ENCODE measurements around the gene CASP10. TPM values are rescaled to one million over a fixed set of nuclear protein-coding genes. Genes with fewer than 3 reads are reported as not detected.

CASP10 gene
- total and polyA plus RNA-seq, 2 of the 4 experiments (the other 2 are of a cell fraction) = 0.12 to 0.90 TPM

GRCh38 chr2:201205515-201205849, 22.5 kb downstream of the CASP10 start:
- H3K23ac ChIP-seq (ENCODE audit: low read depth, low read length) = peak overlapping the region; percentile 54; the same call in 1 of the 2 replicates
- intact Hi-C loops (cut with micrococcal nuclease) (no loop called here), dilution Hi-C loops (cut with HindIII; ENCODE audit: low sequenced_read_pairs, unreplicated experiment) (no loop called here), in situ Hi-C loops (cut with MboI; ENCODE audit: low sequenced_read_pairs) (no loop called here)
- H2AK9ac ChIP-seq (replicated peaks; ENCODE audit: low read depth, low read length, poor library complexity) = no peak overlapping the region
- no peak overlapping the region for H4K91ac ChIP-seq (ENCODE audit: insufficient read depth, low read depth, low read length)
- no peak overlapping the region for H2BK120ac ChIP-seq (ENCODE audit: low read depth, low read length)
- no CpG with 5 or more reads among the region's 3 CpGs for WGBS, 2 experiments (ENCODE audit: extremely low coverage in 2 of 2, insufficient read length in 1 of 2)
- POLR2A ChIA-PET (ENCODE audit: unreplicated experiment) = no interaction called here
- H3K9me1 ChIP-seq (ENCODE audit: insufficient read depth, low read length) = no peaks in the 10 kb centered on the region
- ATAC-seq (ENCODE audit: low read depth) (no peak), DNase-seq (no peak)
- H2BK5ac ChIP-seq (ENCODE audit: low read depth, low read length, poor library complexity, severe bottlenecking) = no peak overlapping the region
- no peak overlapping the region for H2BK20ac ChIP-seq (ENCODE audit: low read depth, low read length)
- peaks cover 3% of the 10 kb centered on the region for H3K27me3 ChIP-seq (ENCODE audit: control insufficient read depth, insufficient read depth, low read length)
- no peak overlapping the region for H2AFZ ChIP-seq (replicated peaks; ENCODE audit: low read length, poor library complexity)
- TF ChIP-seq BHLHE40 (IDR thresholded peaks at IDR 0.05; ENCODE audit: low read depth, low read length) = no peak
- no peak for TF ChIP-seq MAFK (IDR thresholded peaks at IDR 0.05; ENCODE audit: low read depth, low read length)
- TF ChIP-seq FOS (IDR thresholded peaks at IDR 0.05; ENCODE audit: low read depth, low read length) = no peak
- TF ChIP-seq MAZ (IDR thresholded peaks at IDR 0.05; ENCODE audit: borderline replicate concordance, low read depth, low read length) = no peak
- TF ChIP-seq, protein P1, sequence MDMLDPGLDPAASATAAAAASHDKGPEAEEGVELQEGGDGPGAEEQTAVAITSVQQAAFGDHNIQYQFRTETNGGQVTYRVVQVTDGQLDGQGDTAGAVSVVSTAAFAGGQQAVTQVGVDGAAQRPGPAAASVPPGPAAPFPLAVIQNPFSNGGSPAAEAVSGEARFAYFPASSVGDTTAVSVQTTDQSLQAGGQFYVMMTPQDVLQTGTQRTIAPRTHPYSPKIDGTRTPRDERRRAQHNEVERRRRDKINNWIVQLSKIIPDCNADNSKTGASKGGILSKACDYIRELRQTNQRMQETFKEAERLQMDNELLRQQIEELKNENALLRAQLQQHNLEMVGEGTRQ (IDR thresholded peaks at IDR 0.05; ENCODE audit: low read depth, low read length) = no peak
- TF ChIP-seq SMC3 (IDR thresholded peaks at IDR 0.05; ENCODE audit: low read depth, low read length) = no peak
- TF ChIP-seq POLR2A (IDR thresholded peaks at IDR 0.05; ENCODE audit: low read depth, low read length) = no peak
- TF ChIP-seq RCOR1 (IDR thresholded peaks at IDR 0.05; ENCODE audit: insufficient replicate concordance, low read length) = no peak
- TF ChIP-seq CEBPB (IDR thresholded peaks at IDR 0.05; ENCODE audit: low read depth, low read length) = no peak
- TF ChIP-seq, protein P2, sequence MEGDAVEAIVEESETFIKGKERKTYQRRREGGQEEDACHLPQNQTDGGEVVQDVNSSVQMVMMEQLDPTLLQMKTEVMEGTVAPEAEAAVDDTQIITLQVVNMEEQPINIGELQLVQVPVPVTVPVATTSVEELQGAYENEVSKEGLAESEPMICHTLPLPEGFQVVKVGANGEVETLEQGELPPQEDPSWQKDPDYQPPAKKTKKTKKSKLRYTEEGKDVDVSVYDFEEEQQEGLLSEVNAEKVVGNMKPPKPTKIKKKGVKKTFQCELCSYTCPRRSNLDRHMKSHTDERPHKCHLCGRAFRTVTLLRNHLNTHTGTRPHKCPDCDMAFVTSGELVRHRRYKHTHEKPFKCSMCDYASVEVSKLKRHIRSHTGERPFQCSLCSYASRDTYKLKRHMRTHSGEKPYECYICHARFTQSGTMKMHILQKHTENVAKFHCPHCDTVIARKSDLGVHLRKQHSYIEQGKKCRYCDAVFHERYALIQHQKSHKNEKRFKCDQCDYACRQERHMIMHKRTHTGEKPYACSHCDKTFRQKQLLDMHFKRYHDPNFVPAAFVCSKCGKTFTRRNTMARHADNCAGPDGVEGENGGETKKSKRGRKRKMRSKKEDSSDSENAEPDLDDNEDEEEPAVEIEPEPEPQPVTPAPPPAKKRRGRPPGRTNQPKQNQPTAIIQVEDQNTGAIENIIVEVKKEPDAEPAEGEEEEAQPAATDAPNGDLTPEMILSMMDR (conservative IDR thresholded peaks at IDR 0.05; ENCODE audit: low read depth, low read length) = no peak
- H2BK15ac ChIP-seq (ENCODE audit: low read depth, low read length) = no peak overlapping the region
- no peak overlapping the region for H3K18ac ChIP-seq (ENCODE audit: low read depth, low read length)
- H2AK5ac ChIP-seq (ENCODE audit: low read depth, low read length) = no peak overlapping the region
- H3K4me3 ChIP-seq (ENCODE audit: insufficient read depth, low read depth, low read length) = no peak overlapping the region
- H3K9ac ChIP-seq (ENCODE audit: low read depth, low read length) = no peak overlapping the region
- BruUV-seq (replicated peaks) = no TSS peak
- H3K14ac ChIP-seq (replicated peaks; ENCODE audit: low read depth, low read length) = no peak overlapping the region
- H3K9me3 ChIP-seq (ENCODE audit: control insufficient read depth, insufficient read depth, low read length) = no peaks in the 10 kb centered on the region
- no peaks in the 10 kb centered on the region for H3K36me3 ChIP-seq (ENCODE audit: control insufficient read depth, insufficient read depth, low read length)
- H4K8ac ChIP-seq (ENCODE audit: low read depth in 2 of 2, low read length in 2 of 2) = no peak overlapping the region
- H3K4me2 ChIP-seq (ENCODE audit: low read depth, low read length) = no peak overlapping the region
- no peak overlapping the region for H4K5ac ChIP-seq (ENCODE audit: low read depth, low read length)
- CTCF ChIA-PET = interaction anchor here (1.0 kb wide), 1 partner anchor 26 kb away, joined by 3 read pairs; no protein-coding TSS in a partner anchor
- H3K4me1 ChIP-seq (ENCODE audit: control insufficient read depth, insufficient read depth, low read length) = no peaks in the 10 kb centered on the region
- no peaks in the 10 kb centered on the region for H4K20me1 ChIP-seq (ENCODE audit: insufficient read depth, low read length)
- H3K27ac ChIP-seq (ENCODE audit: insufficient read depth, low read length) = no peak overlapping the region
- H3K4ac ChIP-seq (ENCODE audit: low read depth, low read length) = no peak overlapping the region
- H3K79me1 ChIP-seq (ENCODE audit: low read depth in 1 of 2, low read length in 2 of 2) = no peaks in the 10 kb centered on the region
- H3K56ac ChIP-seq (ENCODE audit: extremely low read depth, insufficient read depth, low read length) = no peak overlapping the region

Data from IMR-90 (cell line).